Effector CD8-positive, alpha-beta T cell (primary cell): ENCODE data around the gene TRAPPC3L.

Experiments
- DNase-seq: peaks from one replicate; lab custom pipeline; 2025; lab: John Stamatoyannopoulos, UW

TRAPPC3L gene

DNA sequence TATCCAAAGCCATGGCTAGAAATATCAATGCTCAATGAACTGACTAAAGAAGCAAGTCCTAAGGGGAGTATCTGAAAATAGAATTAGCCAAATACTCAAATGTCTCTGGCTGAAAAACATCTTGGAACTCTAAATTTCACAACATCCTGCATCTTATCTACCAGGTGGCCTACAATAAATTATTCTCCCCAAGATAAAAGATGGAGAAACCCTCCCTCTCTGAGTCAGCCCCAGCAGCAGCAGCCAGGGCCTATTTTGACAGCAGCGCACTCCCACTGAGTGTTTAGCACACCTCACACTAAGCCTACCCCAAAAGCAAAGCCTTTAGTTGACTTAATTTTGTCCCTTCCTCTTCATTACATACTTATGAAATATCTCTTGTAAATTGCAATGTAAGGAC, 78.4 kb downstream of the TRAPPC3L start:
- no peak for DNase-seq

DNA sequence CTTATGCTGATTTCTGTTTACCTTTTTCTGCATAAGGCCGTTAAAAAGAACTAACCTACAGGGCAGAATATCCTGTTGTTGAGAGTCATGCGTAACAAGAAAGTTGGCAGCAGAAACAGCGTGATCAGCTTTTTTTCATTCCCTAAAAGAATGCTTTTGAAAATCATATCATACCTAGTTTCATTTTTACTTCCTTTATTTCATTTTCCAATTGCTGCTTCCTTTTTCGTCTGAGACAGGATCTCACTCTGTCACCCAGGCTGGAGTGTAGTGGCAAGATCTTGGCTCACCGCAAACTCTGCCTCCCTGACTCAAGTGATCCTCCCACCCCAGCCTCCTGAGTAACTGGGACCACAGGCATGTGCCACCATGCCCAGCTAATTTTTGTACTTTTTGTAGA, 80.2 kb downstream of the TRAPPC3L start:
- no peak for DNase-seq

DNA sequence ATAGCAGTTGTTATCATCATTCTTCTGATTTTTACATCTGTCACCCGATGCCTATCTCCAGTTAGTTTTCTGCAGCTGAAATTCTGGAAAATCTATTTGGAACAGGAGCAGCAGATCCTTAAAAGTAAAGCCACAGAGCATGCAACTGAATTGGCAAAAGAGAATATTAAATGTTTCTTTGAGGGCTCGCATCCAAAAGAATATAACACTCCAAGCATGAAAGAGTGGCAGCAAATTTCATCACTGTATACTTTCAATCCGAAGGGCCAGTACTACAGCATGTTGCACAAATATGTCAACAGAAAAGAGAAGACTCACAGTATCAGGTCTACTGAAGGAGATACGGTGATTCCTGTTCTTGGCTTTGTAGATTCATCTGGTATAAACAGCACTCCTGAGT, 82.2 kb downstream of the TRAPPC3L start:
- DNase-seq = no peak

DNA sequence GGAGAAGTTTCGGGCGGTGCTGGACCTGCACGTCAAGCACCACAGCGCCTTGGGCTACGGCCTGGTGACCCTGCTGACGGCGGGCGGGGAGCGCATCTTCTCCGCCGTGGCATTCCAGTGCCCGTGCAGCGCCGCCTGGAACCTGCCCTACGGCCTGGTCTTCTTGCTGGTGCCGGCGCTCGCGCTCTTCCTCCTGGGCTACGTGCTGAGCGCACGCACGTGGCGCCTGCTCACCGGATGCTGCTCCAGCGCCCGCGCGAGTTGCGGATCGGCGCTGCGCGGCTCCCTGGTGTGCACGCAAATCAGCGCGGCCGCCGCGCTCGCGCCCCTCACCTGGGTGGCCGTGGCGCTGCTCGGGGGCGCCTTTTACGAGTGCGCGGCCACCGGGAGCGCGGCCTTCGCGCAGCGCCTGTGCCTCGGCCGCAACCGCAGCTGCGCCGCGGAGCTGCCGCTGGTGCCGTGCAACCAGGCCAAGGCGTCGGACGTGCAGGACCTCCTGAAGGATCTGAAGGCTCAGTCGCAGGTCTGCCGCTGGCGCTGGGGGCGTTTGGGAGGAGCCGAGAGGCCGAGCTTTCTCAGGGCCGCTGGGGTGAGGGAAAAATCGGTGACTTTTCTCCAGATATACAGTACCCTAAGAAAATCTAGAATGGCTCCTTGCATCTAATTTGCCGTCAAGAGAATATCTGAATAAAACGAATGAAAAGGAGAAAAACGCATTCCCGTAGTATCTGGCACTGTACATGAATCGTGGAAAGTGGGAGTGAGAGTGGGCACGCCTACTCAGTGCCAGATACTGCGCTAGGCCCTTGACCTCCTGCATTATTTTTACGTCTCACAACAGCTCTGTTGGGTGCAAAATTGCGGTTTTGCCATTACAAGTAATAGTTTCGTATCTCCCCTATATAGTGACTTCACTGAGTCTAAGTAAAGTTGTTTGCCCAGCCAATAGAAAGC, 83.3 kb downstream of the TRAPPC3L start:
- peak; percentile 5 for DNase-seq

DNA sequence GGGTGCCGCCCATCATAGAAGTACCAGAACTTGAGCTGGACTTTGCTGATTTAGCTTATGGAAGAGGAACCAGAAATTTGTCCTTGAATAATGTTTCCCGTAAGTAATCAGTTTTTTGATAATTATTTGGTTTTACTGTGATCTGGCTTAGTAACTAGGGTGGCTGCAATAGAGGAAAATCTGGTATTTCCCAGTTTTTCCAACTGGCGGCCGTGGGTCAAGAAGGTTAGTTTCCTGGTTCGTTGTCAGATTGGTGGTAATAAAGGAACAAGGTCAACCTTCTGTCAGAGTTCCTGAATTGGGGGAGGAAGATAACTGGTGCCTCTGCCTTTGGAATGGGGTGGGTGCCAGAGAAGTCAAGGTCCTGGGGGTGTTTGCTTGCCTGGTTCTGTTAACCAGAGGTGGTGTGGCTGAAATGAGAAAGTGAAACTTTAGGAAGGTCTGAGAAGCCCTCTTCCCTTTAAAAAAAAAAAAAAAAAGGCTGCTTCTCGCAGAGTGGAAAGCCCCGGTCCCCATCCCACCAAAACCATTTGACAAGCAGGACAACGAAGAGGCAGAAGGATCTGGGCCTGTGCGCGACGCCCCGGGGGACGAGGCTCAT, 84.1 kb downstream of the TRAPPC3L start, which contains the start of gene CALHM6:
TSS of gene CALHM6 (plus strand) at position 45 of the 601 bp plus-strand sequence. CDS start at position 600, 555 bp downstream.
- no peak for DNase-seq

DNA sequence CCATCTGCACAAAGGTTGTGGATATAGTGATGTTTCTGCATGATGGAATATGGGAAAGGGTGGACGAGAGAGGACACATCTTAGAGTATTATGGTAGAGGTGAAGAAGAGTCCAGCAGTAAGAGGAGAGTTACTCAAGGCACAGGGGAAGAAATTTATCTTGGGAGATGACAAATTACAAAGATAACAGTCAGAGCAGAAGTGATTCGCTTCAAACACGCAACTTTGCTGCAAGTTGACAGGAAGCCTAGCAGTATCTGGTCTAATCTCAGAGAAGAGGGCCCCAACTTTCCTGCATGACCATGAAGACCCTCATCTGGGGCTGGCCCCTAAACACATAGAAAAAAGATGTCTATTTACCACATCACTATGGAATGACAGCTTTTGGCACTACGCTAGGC, 85.6 kb downstream of the TRAPPC3L start:
- DNase-seq = no peak

DNA sequence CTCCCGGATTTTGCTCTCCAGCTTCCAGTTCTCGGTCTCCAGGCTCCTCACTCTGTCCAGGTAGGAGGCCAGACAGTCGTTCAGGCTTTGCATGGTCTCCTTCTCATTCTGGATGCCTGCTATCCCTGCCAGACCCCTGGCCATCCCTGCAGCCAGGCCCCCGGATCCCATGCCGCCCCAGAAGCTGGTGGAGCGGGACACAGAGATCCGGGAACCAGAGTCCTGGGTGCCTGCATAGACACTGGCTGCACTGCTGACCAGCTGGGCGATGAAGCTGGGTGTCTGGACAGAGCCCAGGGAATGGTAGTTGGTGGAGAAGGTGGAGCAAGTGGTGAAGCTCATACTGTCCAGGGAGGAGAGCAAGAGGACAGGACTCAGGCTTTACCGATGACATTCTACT, 87.2 kb downstream of the TRAPPC3L start:
- no peak for DNase-seq

DNA sequence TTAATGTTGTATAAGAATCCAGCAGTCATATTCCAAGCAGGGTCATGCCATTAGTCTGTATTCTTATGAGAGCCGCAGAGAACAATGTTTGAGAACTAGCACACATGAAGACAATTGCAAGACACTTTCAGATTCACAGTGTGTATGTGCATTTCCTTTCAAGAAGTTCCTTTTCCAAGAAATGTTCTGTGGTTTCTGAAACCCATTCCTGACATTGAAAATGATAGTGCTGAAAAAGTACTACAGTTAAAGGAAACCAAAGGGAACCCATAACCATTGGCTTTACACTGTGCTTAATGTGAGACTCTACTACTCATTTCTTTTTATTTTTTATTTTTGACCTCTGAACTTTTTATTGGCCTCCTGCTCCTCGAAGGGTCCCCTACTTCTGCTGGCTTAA, 88.6 kb downstream of the TRAPPC3L start:
- no peak for DNase-seq

DNA sequence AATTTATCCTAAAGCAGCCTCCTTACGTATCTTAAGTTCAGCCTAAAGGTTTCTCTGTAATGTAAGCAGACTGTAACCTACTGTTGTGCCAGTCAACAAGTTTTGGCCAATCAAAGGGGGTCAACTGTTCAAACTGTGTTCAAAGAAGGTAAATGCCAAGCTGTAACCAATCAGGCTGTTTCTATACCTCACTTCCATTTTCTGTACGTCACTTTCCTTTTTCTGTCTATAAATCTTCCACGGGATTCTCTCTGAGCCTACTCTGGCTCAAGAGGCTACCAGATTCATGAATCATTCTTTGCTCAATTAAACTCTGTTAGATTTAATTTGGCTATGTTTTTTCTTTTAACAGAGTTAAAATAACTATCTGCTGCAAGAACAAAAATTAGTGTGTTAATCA, 89.4 kb downstream of the TRAPPC3L start:
- DNase-seq = no peak

DNA sequence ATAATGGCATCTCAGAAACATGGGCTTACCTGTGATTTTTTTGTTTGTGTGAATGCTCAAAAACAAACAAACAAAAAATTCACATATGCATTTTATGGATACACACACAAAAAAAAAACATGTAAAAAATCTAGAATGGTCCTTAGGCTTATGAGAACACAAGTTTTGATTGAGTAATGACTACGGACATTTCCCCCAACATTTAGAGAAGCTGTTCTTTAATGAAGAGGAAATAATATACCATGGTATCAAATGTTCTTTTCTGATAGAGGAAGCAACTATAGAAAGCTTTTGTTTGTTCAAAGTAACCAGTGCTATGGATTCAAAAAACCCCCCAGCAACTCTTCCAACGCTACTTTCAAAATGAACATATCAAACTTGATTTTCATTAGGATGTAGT, 93.0 kb downstream of the TRAPPC3L start:
- DNase-seq = no peak

DNA sequence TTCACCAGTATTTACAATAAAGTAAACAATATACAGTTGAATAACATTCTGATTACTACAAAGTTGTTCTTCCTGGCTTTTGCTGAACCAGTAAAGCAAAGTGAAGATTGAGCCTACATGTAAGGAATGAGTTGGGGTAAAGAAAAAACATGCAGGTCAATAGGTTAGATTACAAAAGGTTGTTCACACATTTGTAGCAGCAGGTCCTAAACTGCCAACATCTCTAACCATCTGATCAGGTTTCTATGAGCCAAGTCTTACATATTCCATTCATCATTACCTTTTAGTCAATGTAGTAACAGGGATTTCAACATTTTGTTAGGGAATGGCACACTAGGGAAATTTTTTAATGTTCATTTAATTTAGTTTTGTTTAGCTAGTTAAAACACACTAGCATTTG, 93.6 kb downstream of the TRAPPC3L start:
- no peak for DNase-seq

DNA sequence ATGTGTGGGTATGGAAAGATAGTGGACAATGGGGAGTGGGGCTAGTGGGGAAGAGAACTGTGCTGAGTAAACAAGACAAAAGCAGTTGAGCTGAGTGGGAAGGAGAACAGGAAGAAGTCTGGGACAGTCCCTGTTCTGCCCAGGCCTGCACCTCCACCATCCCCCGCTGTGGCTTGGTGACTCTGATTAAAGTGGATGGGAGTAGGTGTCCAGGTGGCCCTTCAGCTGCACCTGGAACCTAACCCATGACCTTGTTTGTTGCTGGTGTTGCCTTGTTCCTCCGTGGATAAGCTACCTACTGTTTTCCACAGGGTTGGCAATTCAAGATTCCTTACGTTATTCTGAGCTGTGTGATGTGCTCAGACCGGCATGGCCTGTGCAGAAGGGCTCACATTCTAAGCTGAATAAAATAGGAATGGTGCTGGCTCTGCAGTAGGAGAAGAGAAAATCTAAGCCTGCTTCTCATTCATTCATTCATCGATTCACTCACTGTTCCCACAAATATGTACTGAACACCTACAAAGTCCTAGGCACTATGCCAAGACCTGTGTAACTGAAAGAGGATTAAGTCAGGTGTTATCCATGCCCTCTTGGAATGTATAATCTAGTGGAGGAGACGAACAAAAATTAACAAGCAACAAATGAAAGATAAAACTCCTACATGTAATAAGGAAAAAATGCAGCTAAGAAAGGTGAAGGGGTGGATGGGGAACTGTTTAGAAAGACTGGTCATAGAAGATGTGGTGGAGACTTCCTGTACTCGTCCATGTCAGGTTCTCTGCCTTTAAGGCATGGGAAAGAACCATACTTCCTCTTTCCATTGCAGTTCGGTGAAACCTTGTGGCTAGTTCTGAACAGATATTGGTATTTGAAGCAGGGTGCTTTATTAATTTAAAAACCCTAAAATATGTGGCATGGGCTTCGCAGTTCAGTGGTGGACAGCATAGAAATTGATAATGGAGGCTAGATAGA, 94.4 kb downstream of the TRAPPC3L start:
- no peak for DNase-seq

DNA sequence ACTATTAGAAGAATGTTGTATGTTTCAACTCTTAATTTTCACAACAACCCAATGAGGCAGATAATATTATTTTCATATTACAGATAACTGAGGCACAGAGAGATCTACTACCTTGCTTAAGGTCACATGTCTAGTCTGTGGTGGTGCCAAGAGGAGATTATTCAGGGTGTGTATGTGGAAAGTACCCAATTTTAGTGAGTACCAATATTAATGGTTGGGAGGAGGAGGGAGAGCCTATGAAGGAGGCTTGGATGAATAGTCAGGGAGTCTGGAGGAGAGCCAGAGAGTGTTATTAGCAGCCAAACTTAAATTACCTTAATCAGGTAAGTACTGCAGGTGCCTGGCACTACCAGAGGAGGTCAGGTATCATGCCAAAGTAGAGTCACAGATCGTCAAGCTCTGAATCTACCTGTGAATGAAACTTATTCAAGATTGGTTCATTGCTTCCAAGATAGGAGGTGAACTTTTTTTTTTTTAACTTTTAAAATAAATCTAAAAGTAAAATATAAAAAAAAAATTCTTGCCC, 95.2 kb downstream of the TRAPPC3L start:
- DNase-seq = no peak

DNA sequence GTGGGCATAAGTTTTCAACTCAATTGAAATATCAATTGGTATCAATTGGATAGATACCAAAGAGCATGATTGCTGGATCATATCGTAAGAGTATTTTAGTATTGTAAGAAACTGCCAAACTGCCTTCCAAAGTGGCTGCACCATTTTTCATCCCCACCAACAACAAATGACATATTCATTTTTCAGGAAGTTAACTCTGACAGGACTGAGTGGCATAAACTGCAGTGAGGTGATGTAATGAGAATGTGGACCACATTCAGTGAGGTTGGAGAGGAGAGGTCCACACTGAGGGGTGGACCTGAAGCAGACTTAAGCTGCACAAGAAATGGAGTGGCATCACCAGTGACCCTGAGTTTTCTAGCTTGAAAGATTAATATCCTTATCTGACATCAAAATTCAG, 95.9 kb downstream of the TRAPPC3L start:
- DNase-seq = no peak

DNA sequence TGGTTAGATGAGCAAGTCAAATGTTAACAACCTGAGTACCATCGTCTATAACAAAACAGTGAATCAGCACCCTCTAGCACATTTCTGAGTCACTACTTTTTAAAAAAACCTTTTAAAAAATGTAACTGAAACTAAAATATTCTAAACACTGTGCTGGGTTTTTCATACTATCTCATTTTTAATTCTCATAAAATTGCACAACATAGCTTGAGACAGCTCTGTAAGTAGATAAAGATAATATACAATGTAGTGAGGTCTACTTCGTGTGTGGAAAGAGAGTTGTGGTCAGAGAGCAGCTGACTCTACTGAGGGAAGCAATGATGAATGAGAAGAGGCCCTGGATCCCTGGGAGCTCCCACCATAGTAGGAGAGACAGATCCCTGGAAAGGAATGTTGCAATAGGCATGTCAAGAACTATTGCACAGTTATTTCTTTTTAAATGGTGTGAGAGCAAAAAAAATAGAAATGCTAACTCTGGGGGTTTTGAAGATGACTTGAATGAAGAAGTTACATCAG, 97.9 kb downstream of the TRAPPC3L start:
- no peak for DNase-seq

DNA sequence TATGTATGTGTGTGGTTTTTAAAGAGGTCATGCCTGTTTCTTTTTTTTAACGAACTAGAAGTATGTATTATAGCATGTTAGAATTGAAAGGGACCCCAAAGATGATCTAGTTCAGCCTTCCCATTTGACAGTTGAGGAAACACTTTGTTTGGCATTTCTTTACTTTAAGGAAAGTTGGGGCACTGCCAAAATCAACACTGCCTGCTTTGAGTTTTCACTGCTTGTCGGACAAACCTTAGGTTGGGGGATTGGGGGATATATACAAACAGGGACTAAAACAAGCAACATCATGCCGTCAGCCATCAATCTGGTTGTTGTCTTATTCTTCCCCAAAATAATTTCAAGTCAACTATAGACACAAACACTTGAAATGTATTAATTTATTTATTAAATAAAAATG, 98.4 kb downstream of the TRAPPC3L start:
- DNase-seq = no peak

DNA sequence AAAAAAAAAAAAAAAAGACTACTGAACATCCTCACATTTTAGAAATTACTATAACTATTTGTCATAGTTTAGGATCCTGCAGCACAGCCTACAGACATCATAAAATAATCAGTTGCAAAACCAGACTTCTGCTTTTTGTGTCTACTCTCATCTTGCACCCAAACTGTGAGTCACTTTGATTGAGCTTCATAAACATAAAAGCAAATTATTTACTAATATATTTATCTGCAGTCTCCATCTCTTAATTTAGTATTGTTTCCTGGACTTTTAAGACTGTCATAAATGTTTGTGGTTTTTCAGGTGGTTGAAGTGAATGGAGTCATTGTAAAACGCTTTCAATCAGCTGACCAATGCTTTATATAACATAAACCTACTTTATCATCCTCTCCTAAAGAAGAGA, 99.1 kb downstream of the TRAPPC3L start:
- no peak for DNase-seq

DNA sequence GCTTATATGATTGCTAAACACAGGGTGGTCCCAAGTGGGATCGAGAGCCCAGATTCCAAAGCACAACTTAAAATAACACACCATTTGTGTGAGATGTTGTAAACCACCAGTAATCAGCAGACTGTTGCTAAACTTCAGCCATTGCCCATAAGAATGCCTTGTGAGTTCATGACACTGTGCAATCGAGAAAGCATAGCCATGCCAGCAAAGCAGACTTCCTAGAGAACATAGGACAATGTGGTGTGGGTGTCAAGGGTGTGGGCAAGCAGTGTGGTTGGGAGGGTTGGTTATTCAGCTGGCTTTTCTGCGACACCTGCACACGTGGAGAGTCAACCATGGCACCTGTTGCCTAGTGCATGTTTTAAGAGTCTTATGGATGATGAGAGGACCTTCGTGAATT, 100.4 kb downstream of the TRAPPC3L start:
- no peak for DNase-seq
